Transverse colon (tissue), 4 donors: ENCODE results near the gene TNFRSF12A. TPM values are rescaled to one million over a fixed set of nuclear protein-coding genes. Genes with fewer than 3 reads are reported as not detected.

Experiments used
- DNase-seq: peaks from one replicate; pipeline ENCODE4 v3.0.0-alpha.2; 2019
- H3K27ac ChIP-seq, 4 donors: fragments of 200-600 bp; sonication (generic); 2 replicates each; pipeline ENCODE4 v1.5.1; 2016 to 2018; ENCODE audit warnings: inconsistent platforms in 4 of 4
- H3K27me3 ChIP-seq: fragments of 200-600 bp; sonication (generic); 2 replicates; pipeline ENCODE4 v1.5.1; 2017; ENCODE audit warnings: inconsistent platforms
- H3K36me3 ChIP-seq, 4 donors: fragments of 200-600 bp; sonication (generic); 2 replicates each; pipeline ENCODE4 v1.5.1; 2017 to 2019; ENCODE audit warnings: inconsistent platforms in 4 of 4
- H3K4me1 ChIP-seq, 4 donors: fragments of 200-600 bp; sonication (generic); 2 replicates each; pipeline ENCODE4 v1.5.1; 2017 to 2020; ENCODE audit warnings: inconsistent platforms in 4 of 4
- H3K4me3 ChIP-seq, 4 donors: fragments of 200-600 bp; sonication (generic); 1 replicate in 1 of 4; 2 replicates in 3 of 4; pipeline versions ENCODE4 v1.5.1 to v1.6.1; 2017 to 2019; ENCODE audit warnings: inconsistent platforms in 4 of 4
- H3K9me3 ChIP-seq, 2 donors: fragments of 200-600 bp; sonication (generic); 2 replicates each; pipeline ENCODE4 v1.5.1; 2017 to 2019; ENCODE audit warnings: inconsistent platforms in 2 of 2
- CTCF ChIP-seq, 5 experiments: fragments of 200-600 bp in 3 of 5; fragments of 450-650 bp in 2 of 5; sonication (generic) in 3 of 5; IDR thresholded peaks; 1 replicate in 2 of 5; 2 replicates in 3 of 5; pipeline ENCODE4 v1.5.1; 2016 to 2017; ENCODE audit warnings: antibody characterized with exemption in 5 of 5, inconsistent platforms in 3 of 5, mild to moderate bottlenecking in 2 of 5, moderate library complexity in 1 of 5
- EP300 ChIP-seq: sonication (generic); formaldehyde crosslinking; IDR thresholded peaks from one replicate; pipeline ENCODE4 v1.6.1; 2017; ENCODE audit warnings: antibody characterized with exemption, low read depth
- POLR2A ChIP-seq: fragments of 450-650 bp; IDR thresholded peaks from one replicate; pipeline ENCODE4 v1.6.1; 2016; ENCODE audit warnings: antibody characterized with exemption, mild to moderate bottlenecking, moderate library complexity
- POLR2AphosphoS5 ChIP-seq, 3 donors: sonication (generic); formaldehyde crosslinking; IDR thresholded peaks; one replicate each; pipeline ENCODE4 v1.6.1; 2016; ENCODE audit warnings: antibody characterized with exemption in 3 of 3
- WGBS, 2 donors: methylation state at CpG; one replicate each; pipeline ENCODE4 v1.1.5; 2018; ENCODE audit warnings: low coverage in 1 of 2; 5-methylcytosine and 5-hydroxymethylcytosine counted together
- in situ Hi-C, 4 donors: fragments of 200-750 bp; cut with MboI; loops; one replicate each; pipeline versions ENCODE4 v1.15.0 to v1.15.1; 2017; ENCODE audit warnings: low sequenced_read_pairs in 3 of 4, low pct_ligation_motif_present in 1 of 4, low pct_unique_long_range_greater_than_20kb in 1 of 4
- intact Hi-C: fragments of 100-400 bp; cut with DNase I; formaldehyde crosslinking; loops from one replicate; pipeline ENCODE4 v1.15.1; 2023; ENCODE audit warnings: low total_unique reads
- total RNA-seq, 4 donors: library from RNA; depleted of rRNA; stranded (reverse); fragments of >200 nt; gene quantifications; one replicate each; pipeline ENCODE4 v1.1.0, GENCODE V29; 2016

The TNFRSF12A gene
- total RNA-seq, 4 donors from 2014 or later, result 13.3 to 50.5 (median 19.9) TPM

DNA sequence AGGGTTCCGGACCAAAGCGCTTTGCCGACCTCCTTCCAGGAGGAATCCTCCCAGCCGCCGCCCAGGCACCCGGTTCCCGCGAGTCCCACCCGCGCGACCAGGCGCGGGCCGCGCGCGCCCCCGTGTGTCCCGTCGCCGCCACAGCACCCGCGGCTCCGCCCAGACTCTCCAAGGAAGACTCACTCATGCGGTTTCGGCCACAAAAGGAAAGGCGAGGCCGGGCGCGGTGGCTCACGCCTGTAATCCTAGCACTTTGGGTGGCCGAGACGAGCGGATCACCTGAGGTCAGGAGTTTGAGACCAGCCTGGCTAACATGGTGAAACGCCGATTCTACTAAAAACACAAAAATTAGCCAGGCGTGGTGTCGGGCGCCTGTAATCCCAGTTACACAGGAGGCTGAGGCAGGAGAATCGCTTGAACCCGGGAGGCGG lies 36.4 kb upstream of the TNFRSF12A start:
- Histone ChIP-seq H3K27me3 (peaks cover 11% of the 10 kb centered on the region), H3K4me3 (peak overlapping the region in 1 of 4 donors; percentile 26), H3K9me3 (no peaks in the 10 kb centered on the region), H3K27ac (no peak overlapping the region), H3K36me3 (no peaks in the 10 kb centered on the region), H3K4me1 (peaks cover 4 to 29% (median 23%) of the 10 kb centered on the region in 4 donors)
- TF ChIP-seq EP300 (no peak), CTCF (IDR thresholded peaks at IDR 0.05) (peak; percentile 64 to 97 (median 93)), POLR2A (no peak), POLR2AphosphoS5 (IDR thresholded peaks at IDR 0.05) (no peak)
- in situ Hi-C loops, result no loop called here
- 13% methylated on average over 29 of the region's 42 CpGs; no CpG with 5 or more reads in 1 of the 2 donors for WGBS, 2 donors
- intact Hi-C loops, result loop anchor here (5.0 kb wide), 1 partner anchor 716 kb away; the partner anchor contains the start of gene RNPS1
- DNase-seq, result peak; percentile 89

GRCh38 chr16:2985462-2985861 lies 34.7 kb upstream of the TNFRSF12A start:
- intact Hi-C loops, result no loop called here
- WGBS, 2 donors, result 77 to 80% methylated on average over 1 to 9 of the region's 9 CpGs

DNA sequence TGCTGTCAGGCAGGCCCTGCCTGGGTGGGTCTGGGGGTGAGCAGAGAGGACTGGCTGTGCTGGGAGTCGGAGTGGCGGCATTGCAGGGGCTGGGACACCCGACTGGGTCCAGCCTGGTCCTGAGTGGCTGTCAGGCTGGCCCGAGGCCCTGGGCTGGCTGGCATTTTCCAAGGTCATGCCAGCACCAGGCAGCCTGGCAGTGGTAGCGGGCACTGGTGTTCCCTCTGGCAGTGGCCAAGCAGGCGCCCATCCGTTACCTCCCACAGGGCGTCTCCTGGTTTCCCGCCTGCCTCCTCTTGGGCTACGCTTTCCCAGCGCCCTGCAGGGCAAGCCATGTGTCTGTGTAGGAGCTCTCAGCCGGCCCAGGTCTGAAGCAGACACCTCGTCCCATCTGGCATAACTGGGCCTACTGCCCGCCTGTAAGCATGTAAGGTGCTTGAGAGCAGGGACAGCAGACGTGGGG lies 34.2 kb upstream of the TNFRSF12A start:
- WGBS, 2 donors, result 84% methylated on average over 13 of the region's 15 CpGs; no CpG with 5 or more reads in 1 of the 2 donors
- Histone ChIP-seq H3K27me3 (peaks cover 5% of the 10 kb centered on the region), H3K4me3 (no peak overlapping the region), H3K4me1 (peaks cover 0 to 21% (median 12%) of the 10 kb centered on the region in 4 donors), H3K27ac (no peak overlapping the region), H3K9me3 (no peaks in the 10 kb centered on the region), H3K36me3 (no peaks in the 10 kb centered on the region)
- in situ Hi-C loops, result no loop called here
- no peak for DNase-seq
- no peak for TF ChIP-seq POLR2A
- no peak for TF ChIP-seq EP300
- TF ChIP-seq CTCF (IDR thresholded peaks at IDR 0.05), result no peak
- no peak for TF ChIP-seq POLR2AphosphoS5 (IDR thresholded peaks at IDR 0.05)
- intact Hi-C loops, result no loop called here

More at GRCh38 chr16:2985462-2985861, 34.7 kb upstream of the TNFRSF12A start:
- TF ChIP-seq EP300, result no peak
- no peak for TF ChIP-seq CTCF (IDR thresholded peaks at IDR 0.05)
- no peak for TF ChIP-seq POLR2A
- TF ChIP-seq POLR2AphosphoS5 (IDR thresholded peaks at IDR 0.05), result no peak
- no peak overlapping the region for H3K4me3 ChIP-seq
- H3K4me1 ChIP-seq, result peaks cover 0 to 19% (median 13%) of the 10 kb centered on the region in 4 donors
- H3K27me3 ChIP-seq, result peaks cover 5% of the 10 kb centered on the region
- no peak for DNase-seq
- in situ Hi-C loops, result no loop called here
- no peak overlapping the region for H3K27ac ChIP-seq
- H3K36me3 ChIP-seq, result no peaks in the 10 kb centered on the region
- H3K9me3 ChIP-seq, result no peaks in the 10 kb centered on the region

DNA sequence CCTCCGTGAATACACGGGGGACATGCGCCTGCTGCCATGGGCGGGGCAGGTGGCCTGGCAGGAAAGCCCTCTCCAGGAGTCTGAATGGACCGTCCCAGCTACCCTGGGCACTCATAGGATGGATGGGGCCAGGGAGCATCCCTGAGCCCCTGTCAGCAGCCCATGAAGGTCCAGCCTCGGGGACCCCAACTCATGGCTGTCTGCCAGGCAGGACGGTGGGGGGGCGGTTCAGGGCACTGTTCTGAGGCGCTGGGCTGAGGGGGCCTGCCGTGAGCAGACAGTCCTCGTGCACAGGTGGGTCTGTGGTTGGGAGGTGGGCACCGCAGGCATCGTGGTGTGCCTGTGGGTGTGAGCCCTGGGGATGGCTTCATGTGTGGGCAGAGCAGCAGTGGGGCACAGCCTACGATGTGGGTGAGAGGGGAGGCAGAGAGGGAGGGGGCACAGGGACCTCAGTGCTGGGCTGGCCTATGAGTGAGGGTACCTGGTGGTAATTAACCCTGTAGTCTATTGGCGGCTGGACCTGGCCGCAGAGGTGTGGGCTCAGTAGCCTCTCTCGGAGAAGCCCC lies 33.5 kb upstream of the TNFRSF12A start:
- H3K4me3 ChIP-seq, result no peak overlapping the region
- no peak for TF ChIP-seq CTCF (IDR thresholded peaks at IDR 0.05)
- TF ChIP-seq POLR2AphosphoS5 (IDR thresholded peaks at IDR 0.05), result no peak
- no peak for TF ChIP-seq EP300
- TF ChIP-seq POLR2A, result no peak
- peaks cover 5% of the 10 kb centered on the region for H3K27me3 ChIP-seq
- intact Hi-C loops (no loop called here), in situ Hi-C loops (no loop called here)
- no peaks in the 10 kb centered on the region for H3K36me3 ChIP-seq
- WGBS, 2 donors, result 76% methylated on average over 14 of the region's 17 CpGs; no CpG with 5 or more reads in 1 of the 2 donors
- no peak overlapping the region for H3K27ac ChIP-seq
- peaks cover 0 to 17% (median 11%) of the 10 kb centered on the region in 4 donors for H3K4me1 ChIP-seq
- H3K9me3 ChIP-seq, result no peaks in the 10 kb centered on the region
- DNase-seq, result no peak
